Sciatic nerve (tissue), 2 donors: ENCODE measurements around the gene PSPC1. TPM values are rescaled to one million over a fixed set of nuclear protein-coding genes. Genes with fewer than 3 reads are reported as not detected.
"Not testable (repeated sequence)": the region's sequence is repeated elsewhere in the genome, so short reads cannot be mapped to it uniquely, and the experiment has no call there.

Source experiments
- ATAC-seq: fragments of 200-7000 bp; cut with Tn5 transposase; one replicate; pipeline ENCODE4 v1.9.1; 2020; ENCODE audit warnings: mild to moderate bottlenecking, moderate library complexity
- DNase-seq: peaks from one replicate; pipeline ENCODE4 v3.0.0-alpha.2; 2020; ENCODE audit warnings: low spot score
- intact Hi-C: fragments of 100-400 bp; cut with DNase I; formaldehyde crosslinking; loops from one replicate; pipeline ENCODE4 v1.14.2; 2022
- total RNA-seq: library from RNA; stranded (reverse); fragmentation: NEBNext Ultra II Directional; extraction: Animal tissue kit (Norgen Biotek cat#: 25700); gene quantifications from one replicate; pipeline ENCODE4 v1.2.1, GENCODE V29; 2021
- donor health status: DM: no; HTN: no; CAD: no.
- donor health status: DM: no; HTN: no; CAD: no.

Gene PSPC1
- total RNA-seq, 1 donor from 2014 or later, result 54.3 TPM

GRCh38 chr13:19767966-19768365 is 14.8 kb downstream of the PSPC1 start:
- intact Hi-C loops, result no loop called here
- ATAC-seq, result no peak
- no peak for DNase-seq

DNA sequence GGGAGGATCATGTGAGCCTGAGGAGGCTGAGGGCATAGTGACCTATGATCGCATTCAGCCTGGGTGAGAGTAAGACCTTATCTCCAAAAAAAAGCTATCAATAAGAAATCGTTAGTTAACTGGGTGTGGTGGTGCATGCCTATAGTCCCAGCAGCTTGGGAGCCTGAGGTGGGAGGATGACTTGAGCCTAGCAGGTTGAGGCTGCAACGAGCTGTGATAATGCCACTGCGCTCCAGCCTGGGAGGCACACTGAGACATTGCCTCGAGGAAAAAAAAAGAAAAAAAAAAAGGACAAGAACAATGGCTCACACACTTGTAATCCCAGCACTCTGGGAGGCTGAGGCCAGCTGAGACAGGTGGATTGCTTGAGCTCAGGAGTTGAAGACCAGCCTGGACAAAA is 16.2 kb downstream of the PSPC1 start:
- ATAC-seq (no peak), DNase-seq (no peak)
- intact Hi-C loops, result no loop called here

DNA sequence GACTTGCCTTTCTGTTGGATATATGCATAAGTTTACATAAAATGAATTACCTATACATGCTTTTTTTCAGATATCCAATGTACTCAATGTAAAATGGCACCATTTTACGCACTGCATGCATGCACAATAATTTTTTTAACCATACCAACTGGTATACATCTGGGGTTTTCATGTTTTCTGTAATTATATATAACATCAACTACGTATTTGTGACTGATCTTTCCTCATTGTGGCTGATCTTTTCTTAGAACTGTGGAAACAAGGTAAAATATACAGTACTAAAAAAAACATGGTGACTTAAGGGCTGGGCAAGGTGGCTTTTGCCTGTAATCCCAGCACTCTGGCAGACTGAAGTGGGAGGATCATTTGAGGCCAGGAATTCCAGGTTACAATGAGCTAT is 18.5 kb downstream of the PSPC1 start:
- intact Hi-C loops, result no loop called here
- no peak for ATAC-seq

DNA sequence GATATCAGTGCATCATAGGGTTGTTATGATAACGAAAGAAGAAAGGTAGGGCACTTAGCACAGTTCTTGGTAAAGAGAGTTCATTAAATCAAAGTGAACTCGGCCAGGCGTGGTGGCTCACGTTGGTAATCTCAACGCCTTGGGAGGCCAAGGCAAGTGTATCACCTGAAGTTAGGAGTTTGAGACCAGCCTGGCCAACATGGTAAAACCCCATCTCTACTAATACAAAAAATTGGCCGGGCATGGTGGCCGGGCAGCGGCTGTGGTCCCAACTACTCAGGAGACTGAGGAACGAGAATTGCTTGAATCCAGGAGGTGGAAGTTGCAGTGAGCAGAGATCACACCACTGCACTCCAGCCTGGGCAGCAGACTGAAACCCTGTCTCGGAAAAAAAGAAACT is 19.1 kb downstream of the PSPC1 start:
- intact Hi-C loops, result no loop called here

More for the DNA sequence above, 18.5 kb downstream of the PSPC1 start:
- DNase-seq, result no peak

DNA sequence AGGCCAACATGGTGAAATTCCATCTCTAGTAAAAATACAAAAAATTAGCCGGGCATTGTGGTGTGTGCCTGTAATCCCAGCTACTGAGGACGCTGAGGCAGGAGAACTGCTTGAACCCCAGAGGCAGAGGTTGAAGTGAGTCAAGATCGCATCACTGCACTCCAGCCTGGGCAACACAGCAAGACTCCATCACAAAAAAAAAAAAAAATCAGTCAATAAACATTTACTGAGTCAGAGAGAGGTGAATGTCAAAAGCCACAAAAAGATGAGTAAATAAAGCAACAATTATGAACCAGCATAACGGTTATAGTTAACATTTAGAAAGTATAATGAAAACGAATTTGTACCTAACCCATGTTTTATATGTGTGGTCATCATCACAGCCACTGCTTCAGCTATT is 23.1 kb downstream of the PSPC1 start:
- ATAC-seq (no peak), DNase-seq (no peak)
- intact Hi-C loops, result no loop called here

More for the DNA sequence above, 19.1 kb downstream of the PSPC1 start:
- DNase-seq (no peak), ATAC-seq (no peak)

GRCh38 chr13:19742643-19743042 is 40.1 kb downstream of the PSPC1 start:
- no peak for ATAC-seq
- no peak for DNase-seq
- intact Hi-C loops, result no loop called here

DNA sequence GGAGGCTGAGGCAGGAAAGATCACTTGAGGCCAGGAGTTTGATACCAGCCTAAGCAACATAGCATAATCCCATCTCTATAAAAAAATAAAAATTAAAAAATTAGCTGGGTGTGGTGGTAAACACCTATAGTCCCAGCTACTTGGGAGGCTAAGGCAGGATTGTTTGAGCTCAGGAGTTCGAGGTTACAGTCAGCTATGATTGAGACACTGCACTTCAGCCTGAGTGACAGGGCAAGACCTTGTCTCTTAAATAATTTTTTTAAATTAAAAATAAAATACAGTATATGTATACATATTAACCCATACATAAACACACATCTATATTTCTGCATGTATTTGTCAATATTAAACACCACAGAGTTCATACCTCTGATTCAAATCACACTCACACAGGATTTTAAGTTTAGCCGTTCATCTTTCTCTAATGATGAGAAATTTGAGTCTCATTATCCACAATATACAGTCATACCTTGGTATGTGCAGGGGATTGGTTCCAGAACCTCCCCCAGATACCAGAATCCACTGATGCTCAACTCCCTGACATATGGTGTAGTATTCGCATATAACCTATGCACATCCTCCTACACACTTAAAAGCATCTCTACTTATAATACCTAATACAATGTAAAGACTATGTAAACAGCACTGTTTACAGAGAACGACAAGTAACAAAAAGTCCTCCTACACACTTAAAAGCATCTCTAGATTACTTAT is 44.7 kb downstream of the PSPC1 start:
- ATAC-seq, result no peak
- intact Hi-C loops, result no loop called here

DNA sequence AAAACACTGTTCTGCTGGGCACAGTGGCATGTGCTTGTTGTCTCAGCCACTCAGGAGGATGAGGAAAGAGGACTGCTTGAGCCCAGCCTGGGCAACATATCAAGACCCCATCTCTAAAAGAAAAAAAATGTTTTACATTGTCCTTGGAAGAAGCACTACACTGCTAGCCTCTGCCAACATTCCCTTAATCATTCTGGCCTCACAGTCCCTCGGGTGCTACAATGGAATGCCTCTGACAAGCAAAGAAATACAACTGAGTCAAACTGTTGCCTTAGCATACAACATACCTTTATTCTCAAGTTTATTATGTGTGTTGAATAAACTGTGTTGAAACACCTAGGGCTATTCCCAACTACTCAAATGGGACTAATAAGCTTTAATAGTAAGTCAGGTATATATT is 56.1 kb downstream of the PSPC1 start:
- intact Hi-C loops, result no loop called here
- ATAC-seq (peak; percentile 13), DNase-seq (no peak)

More for the DNA sequence above, 44.7 kb downstream of the PSPC1 start:
- DNase-seq, result no peak

DNA sequence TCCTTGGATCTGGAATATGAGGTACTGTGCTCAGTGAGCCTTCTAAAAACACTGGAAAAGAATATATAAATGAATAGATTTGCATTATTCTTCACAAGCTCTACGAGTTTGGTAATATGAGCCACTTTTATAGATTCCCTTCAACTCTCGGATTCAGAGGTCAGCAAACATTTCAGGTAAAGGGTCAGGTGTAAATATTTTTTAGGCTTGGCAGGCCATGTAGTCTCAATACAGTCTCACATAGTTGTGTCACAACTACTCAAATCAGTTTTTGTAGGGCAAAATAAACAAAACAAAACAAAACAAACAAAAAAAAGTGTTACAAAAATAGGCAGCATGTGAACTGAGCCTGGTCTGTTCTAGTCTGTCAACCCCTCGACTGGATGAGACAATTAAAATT is 57.4 kb downstream of the PSPC1 start:
- DNase-seq (no peak), ATAC-seq (no peak)
- intact Hi-C loops, result no loop called here

- no peak for DNase-seq
- no peak for ATAC-seq
- intact Hi-C loops, result no loop called here
These were observed 62.7 kb downstream of the PSPC1 start for GRCh38 chr13:19720039-19720438.

DNA sequence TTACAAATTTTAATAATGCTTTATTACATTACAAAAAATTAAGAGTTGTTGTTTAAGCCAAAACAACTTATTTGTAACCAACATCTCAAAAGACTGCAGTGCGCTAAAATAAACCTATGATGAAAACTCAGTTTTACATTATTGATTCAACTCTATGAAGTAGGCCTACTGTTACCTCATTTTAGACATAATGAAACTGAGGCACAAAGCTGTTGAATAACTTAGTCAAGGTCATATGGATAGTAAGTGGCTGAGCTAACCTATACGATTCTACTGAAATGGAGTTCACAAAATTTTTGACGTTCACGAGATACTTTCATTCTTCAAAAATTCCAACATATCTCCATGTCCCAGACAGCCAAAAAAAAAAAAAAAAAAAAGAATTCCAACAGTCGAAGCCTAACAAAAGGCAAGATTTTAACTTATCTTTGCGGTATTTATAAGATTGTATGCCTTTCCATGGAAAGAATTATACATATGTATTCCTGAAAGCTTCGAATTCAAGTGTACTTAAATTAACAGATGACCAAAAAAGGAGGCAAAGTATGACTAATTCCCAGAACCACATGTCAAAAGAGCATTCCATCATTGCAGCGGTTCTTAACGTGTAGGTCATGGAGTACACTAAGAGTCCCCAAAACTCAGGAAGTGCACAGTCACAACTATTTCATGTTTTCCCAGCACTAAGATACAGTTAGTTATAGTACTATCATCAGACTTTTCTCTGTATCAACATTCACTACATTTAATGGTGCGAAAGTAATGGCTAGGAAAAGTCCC is 69.4 kb downstream of the PSPC1 start:
- ATAC-seq, result no peak
- DNase-seq, result no peak
- intact Hi-C loops, result no loop called here

DNA sequence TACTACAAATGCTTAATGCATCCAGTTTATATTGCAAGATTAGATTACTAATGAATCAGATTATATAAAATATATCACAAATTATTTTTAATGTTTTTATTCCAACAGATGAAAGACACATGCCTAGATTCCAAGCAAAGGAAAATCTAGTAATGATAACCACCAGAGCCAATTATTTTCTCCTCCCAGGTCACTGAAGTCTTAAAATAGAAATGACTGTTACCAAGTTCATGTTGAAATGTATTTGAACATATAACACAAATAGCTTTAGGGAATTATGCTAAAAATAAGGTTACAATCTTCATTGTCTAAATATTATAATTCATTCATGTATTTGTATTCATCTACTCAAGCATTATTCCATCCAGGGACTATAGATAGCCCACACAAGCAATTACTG is 73.0 kb downstream of the PSPC1 start:
- ATAC-seq, intact Hi-C loops, DNase-seq: not testable (repeated sequence)

- ATAC-seq, intact Hi-C loops, DNase-seq: not testable (repeated sequence)
These were observed 73.7 kb downstream of the PSPC1 start for GRCh38 chr13:19709039-19709438.

DNA sequence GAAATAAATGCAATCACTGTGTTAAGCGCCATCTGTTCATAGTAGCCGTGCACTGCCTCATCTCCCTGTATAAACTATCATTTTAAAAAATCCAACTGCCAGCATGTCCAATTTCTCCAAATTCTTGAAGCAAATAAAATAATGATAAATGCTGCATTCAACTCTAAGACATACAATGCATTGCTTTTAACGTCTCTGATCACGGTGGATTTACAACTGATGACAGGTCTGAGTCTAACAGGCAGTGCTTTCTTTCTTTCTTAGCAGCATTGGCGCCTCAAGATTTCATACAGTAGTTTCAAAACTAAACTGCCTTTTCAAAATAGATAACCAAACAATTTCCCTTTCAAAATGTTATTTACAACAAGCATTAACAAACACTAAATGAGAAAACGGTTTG is 78.5 kb downstream of the PSPC1 start:
- intact Hi-C loops, DNase-seq, ATAC-seq: not testable (repeated sequence)

DNA sequence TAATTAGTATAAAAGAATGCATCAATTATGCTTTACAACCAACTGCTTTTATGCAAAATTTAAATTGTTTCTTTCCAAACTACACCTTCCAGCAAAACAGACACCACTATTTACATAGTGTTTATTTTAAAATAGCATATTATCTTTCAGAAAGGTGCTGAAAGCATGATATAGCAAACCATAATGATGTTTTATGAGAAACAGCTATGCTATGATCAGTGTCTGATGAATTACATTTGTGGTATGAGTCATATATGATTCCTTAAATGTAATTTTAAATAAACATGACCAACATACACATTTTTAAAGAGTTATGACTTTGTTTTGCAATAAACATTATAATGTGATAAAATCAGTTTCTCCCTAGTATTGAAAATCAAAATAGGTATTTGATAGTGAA is 81.1 kb downstream of the PSPC1 start:
- intact Hi-C loops, DNase-seq, ATAC-seq: not testable (repeated sequence)

DNA sequence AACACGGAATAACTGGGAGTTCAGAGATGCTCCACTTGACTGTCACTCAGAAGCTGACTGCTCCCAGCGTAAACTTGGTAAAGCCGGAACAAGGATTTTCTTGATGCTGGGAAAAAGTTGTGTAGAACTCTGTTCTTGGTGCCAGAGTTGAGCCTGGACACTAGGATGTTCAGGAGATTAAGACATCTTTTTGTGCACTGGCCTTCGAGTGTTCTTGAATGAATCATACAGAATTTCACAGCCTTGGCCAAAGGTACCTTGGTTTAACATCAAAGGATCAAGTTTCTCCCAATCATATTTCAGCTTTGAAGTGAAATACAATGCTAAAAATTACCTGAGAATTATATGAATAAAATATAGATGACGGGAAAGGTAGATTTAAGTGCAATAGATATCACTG is 81.8 kb downstream of the PSPC1 start:
- DNase-seq, ATAC-seq, intact Hi-C loops: not testable (repeated sequence)

DNA sequence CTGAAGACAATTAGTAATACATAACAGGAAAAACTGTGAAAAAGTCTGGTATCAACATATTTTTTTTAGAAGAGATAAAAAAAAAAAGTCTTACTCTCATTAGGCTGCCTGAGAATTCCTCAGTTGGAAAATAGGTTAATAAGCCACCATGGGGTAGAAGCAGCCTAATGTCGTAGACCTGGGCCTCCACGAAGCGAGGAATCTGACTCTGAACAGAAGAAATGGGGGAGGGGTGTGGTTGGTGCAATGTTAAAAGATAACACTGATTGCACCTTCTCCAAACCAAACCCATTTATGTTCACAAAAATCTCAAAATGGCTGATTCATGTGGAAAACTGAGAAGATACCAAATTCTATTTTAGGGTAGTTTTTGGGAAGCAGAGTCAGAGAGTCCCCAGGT is 86.9 kb downstream of the PSPC1 start:
- intact Hi-C loops, result no loop called here
- no peak for ATAC-seq
- no peak for DNase-seq

GRCh38 chr13:19695428-19695827 is 87.3 kb downstream of the PSPC1 start:
- ATAC-seq, result no peak
- DNase-seq, result no peak
- intact Hi-C loops, result no loop called here

GRCh38 chr13:19691447-19691846 is 91.3 kb downstream of the PSPC1 start:
- intact Hi-C loops, DNase-seq, ATAC-seq: not testable (repeated sequence)

- ATAC-seq (no peak), DNase-seq (no peak)
- intact Hi-C loops, result no loop called here
These were observed 97.3 kb downstream of the PSPC1 start for GRCh38 chr13:19685437-19685836.
